Measurements from ENCODE around the gene CSF2RB. TPM values are rescaled to one million over a fixed set of nuclear protein-coding genes. Genes with fewer than 3 reads are reported as not detected.
A peak's percentile ranks its signal among the peaks of the same experiment; 100 is the strongest.

The CSF2RB gene
- total RNA-seq, 2 donors from 2014 or later: not detected

GRCh38 chr22:36926309-36926708, 12.9 kb downstream of the CSF2RB start:
- 80 to 93% methylated on average over 1 to 6 of the region's 6 CpGs for WGBS, 2 experiments (ENCODE audit: insufficient coverage in 1 of 2, insufficient read length in 1 of 2)
- H3K9me3 Mint-ChIP-seq: no peaks in the 10 kb centered on the region
- H3K9me3 ChIP-seq (ENCODE audit: control insufficient read depth, low read length): no peaks in the 10 kb centered on the region
- no peak overlapping the region for H3K4me3 ChIP-seq (ENCODE audit: low read length)
- TF ChIP-seq, protein P1, sequence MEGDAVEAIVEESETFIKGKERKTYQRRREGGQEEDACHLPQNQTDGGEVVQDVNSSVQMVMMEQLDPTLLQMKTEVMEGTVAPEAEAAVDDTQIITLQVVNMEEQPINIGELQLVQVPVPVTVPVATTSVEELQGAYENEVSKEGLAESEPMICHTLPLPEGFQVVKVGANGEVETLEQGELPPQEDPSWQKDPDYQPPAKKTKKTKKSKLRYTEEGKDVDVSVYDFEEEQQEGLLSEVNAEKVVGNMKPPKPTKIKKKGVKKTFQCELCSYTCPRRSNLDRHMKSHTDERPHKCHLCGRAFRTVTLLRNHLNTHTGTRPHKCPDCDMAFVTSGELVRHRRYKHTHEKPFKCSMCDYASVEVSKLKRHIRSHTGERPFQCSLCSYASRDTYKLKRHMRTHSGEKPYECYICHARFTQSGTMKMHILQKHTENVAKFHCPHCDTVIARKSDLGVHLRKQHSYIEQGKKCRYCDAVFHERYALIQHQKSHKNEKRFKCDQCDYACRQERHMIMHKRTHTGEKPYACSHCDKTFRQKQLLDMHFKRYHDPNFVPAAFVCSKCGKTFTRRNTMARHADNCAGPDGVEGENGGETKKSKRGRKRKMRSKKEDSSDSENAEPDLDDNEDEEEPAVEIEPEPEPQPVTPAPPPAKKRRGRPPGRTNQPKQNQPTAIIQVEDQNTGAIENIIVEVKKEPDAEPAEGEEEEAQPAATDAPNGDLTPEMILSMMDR (conservative IDR thresholded peaks at IDR 0.05): no peak
- H3K36me3 ChIP-seq (ENCODE audit: control insufficient read depth, insufficient read depth, low read length): no peaks in the 10 kb centered on the region
- H3K36me3 Mint-ChIP-seq (ENCODE audit: low read depth): no peaks in the 10 kb centered on the region
- H3K27me3 Mint-ChIP-seq (ENCODE audit: insufficient read depth): peaks cover 8% of the 10 kb centered on the region
- no peak overlapping the region for H3K27ac ChIP-seq (ENCODE audit: low read depth, low read length)
- DNase-seq: no peak
- no peak overlapping the region for H3K4me3 Mint-ChIP-seq
- H3K27me3 ChIP-seq (ENCODE audit: control insufficient read depth, insufficient read depth, low read length, poor library complexity, severe bottlenecking): no peaks in the 10 kb centered on the region
- no peak overlapping the region for H3K27ac Mint-ChIP-seq
- no peak overlapping the region for H3K9ac ChIP-seq (ENCODE audit: extremely low read depth, low read length, poor library complexity, severe bottlenecking)
- no peaks in the 10 kb centered on the region for H3K4me1 ChIP-seq (ENCODE audit: control insufficient read depth, insufficient read depth, low read length)
- no peaks in the 10 kb centered on the region for H3K4me1 Mint-ChIP-seq

DNA sequence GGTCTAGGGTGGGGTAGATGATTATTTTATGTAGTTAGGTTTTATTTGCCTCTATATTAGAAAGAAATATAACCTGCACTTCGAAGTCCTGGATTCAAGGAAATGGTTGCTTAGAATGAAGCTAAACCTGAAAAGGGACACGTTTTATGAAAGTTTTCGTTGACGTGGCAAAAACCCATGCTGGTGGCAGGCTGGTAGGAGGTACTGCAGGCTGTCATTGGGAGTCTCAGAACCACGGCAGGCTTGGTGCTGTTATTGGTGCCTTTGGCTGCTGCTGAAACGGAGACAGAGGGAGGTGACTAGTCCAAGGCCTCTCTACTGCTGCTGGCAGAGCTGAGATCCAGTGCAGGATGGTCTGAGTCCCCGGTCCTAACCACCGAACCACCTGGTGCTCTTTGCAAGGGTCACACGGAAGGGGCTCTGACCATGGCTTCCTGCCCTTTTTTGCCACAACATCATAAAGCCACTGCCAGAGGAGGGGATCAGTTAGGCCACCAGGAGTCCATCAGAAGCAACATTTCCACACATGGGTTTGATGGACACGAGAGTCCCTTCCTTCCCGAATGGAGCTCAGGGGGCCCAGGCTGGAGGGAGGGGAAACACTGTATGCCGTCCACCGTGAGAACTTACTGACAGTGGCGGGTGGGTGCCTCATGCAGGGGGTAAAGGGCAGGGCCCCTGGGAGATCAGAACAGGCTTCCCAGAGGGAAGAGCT, 13.4 kb downstream of the CSF2RB start:
- H3K9ac ChIP-seq (ENCODE audit: extremely low read depth, low read length, poor library complexity, severe bottlenecking): no peak overlapping the region
- TF ChIP-seq, protein P1 (conservative IDR thresholded peaks at IDR 0.05): no peak
- no peaks in the 10 kb centered on the region for H3K9me3 ChIP-seq (ENCODE audit: control insufficient read depth, low read length)
- H3K36me3 Mint-ChIP-seq (ENCODE audit: low read depth): no peaks in the 10 kb centered on the region
- H3K27ac ChIP-seq (ENCODE audit: low read depth, low read length): no peak overlapping the region
- no peaks in the 10 kb centered on the region for H3K36me3 ChIP-seq (ENCODE audit: control insufficient read depth, insufficient read depth, low read length)
- WGBS, 2 experiments (ENCODE audit: insufficient coverage in 1 of 2, insufficient read length in 1 of 2): 89 to 94% methylated on average over 8 to 14 of the region's 14 CpGs
- peaks cover 8% of the 10 kb centered on the region for H3K27me3 Mint-ChIP-seq (ENCODE audit: insufficient read depth)
- H3K27me3 ChIP-seq (ENCODE audit: control insufficient read depth, insufficient read depth, low read length, poor library complexity, severe bottlenecking): no peaks in the 10 kb centered on the region
- H3K9me3 Mint-ChIP-seq: no peaks in the 10 kb centered on the region
- no peak overlapping the region for H3K27ac Mint-ChIP-seq
- no peak overlapping the region for H3K4me3 Mint-ChIP-seq
- peak; percentile 38 for DNase-seq
- H3K4me3 ChIP-seq (ENCODE audit: low read length): no peak overlapping the region
- no peaks in the 10 kb centered on the region for H3K4me1 ChIP-seq (ENCODE audit: control insufficient read depth, insufficient read depth, low read length)
- no peaks in the 10 kb centered on the region for H3K4me1 Mint-ChIP-seq

DNA sequence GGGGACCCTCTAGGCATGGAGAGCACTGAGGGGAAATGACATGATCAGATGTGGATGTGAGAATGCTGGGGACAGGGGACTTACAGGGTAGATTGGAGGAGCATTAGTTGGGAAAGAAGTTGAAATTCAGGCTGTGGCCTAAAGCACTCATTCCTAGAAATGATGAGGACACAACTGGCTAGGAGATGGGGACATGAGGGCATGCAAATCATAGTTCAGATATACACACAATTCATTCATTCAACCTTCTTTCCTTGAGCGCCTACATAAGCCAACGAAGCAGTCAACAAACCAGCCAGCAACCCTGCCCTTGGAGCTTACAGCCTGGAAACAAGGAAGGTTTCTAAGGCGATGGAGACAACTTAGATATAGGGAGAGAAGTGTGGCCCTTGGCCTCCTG, 14.2 kb downstream of the CSF2RB start:
- Histone ChIP-seq H3K36me3 (ENCODE audit: control insufficient read depth, insufficient read depth, low read length) (no peaks in the 10 kb centered on the region), H3K4me1 (ENCODE audit: control insufficient read depth, insufficient read depth, low read length) (no peaks in the 10 kb centered on the region), H3K4me3 (ENCODE audit: low read length) (no peak overlapping the region), H3K9ac (ENCODE audit: extremely low read depth, low read length, poor library complexity, severe bottlenecking) (no peak overlapping the region), H3K27ac (ENCODE audit: low read depth, low read length) (no peak overlapping the region), H3K27me3 (ENCODE audit: control insufficient read depth, insufficient read depth, low read length, poor library complexity, severe bottlenecking) (no peaks in the 10 kb centered on the region), H3K9me3 (ENCODE audit: control insufficient read depth, low read length) (no peaks in the 10 kb centered on the region)
- TF ChIP-seq, protein P1 (conservative IDR thresholded peaks at IDR 0.05): no peak
- Mint-ChIP-seq H3K27ac (no peak overlapping the region), H3K4me3 (no peak overlapping the region), H3K36me3 (ENCODE audit: low read depth) (no peaks in the 10 kb centered on the region), H3K9me3 (no peaks in the 10 kb centered on the region), H3K4me1 (no peaks in the 10 kb centered on the region), H3K27me3 (ENCODE audit: insufficient read depth) (peaks cover 8% of the 10 kb centered on the region)
- 88 to 100% methylated on average over 1 to 3 of the region's 3 CpGs for WGBS, 2 experiments (ENCODE audit: insufficient coverage in 1 of 2, insufficient read length in 1 of 2)
- no peak for DNase-seq
